C4-2B (cell line): ENCODE results near the gene SUV39H2.

ENCODE experiments used
- CTCF ChIP-seq: fragments of 450-650 bp; conservative IDR thresholded peaks from 2 replicates; pipeline ENCODE4 v1.5.1; 2017; ENCODE audit warnings: mild to moderate bottlenecking
- ZFX ChIP-seq: fragments of 450-650 bp; IDR thresholded peaks from 2 replicates; pipeline ENCODE4 v1.6.1; 2017

GRCh38 chr10:14837003-14837756 lies 41.5 kb upstream of the SUV39H2 start:
- no peak for TF ChIP-seq CTCF
- no peak; the same call in 1 of the 2 replicates for TF ChIP-seq ZFX
